CD4-positive, alpha-beta T cell treated with Interferon alpha-2 for 1 hour (primary cell): Measurements from ENCODE around the gene PRKCE.

Source experiments
- DNase-seq, 2 donors: peaks; one replicate each; pipeline ENCODE4 v3.0.0-alpha.2; 2020 to 2022

The PRKCE gene

DNA sequence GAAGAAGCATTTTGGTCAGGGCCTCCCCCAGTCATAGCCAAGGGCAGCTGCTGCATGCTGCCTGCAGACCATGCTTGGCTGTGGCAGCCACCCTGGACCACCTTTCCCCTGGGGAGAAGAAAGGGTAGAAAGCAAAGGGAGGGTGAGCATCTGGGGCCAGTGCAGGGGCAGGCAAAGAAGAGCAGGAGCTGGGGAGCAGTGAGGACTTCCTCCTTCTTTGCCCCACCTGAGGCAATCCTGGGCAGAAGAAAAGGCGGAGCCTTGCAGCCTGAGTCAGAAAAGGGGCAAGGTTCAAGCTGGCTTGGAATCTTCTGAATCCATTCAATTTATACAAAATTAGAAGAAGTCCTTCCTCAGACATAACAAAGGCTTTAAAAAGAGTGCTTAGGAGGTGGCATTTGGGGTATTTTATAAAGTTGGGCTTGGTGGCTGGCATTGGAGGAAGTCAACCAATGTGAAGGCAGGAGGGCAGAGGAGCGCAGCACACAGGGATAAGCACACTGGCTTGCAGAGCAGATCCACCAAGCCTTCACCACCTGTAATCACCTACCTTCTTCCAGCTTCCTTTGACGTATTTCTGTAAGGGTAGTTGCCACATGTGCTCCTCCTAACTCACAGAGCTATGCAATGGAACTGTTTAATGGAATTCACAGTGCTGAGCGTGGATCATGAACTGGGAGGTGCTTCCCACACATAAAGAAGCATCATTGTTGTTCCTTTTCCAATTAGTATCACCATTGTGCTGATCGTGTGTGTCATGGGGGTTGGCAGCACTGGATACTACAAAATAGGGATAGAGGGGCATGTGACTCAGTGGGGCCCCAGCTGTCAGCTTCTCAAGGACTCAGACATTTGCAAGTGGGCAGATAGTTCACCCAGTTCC, 491.3 kb downstream of the PRKCE start:
- no peak for DNase-seq

DNA sequence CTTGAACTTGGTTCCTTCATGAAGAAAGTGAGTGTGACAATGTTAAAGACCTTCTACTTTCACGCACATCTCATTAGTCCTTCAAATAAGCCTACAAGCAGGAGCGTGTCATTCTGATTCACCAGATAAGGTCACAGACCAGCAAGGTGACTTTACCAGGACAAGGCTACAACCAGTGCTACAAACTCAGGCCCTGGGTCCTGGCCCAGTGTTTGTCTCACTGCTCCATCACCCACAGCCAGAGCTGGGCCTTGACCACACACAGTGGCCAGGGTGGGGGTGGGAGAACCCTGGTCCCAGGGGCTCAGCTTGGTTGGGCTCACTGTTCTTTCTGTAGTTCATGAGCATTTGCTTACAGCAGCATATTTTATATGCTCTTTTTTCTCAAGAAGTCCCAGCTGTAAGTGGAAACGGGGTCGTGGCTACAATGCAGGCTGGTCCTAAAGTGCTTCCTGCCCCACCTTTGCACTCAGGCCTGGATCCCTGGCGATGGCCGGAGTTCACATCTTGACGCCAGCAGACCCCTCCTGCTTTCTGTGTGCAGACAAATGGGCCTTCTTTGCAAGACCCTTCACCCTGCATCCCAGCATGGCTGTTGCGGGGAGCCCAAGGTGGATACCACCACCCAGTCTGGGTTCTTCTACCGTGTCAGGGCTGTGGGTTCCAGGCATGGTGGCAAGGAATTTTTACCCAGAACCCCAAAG, 492.1 kb downstream of the PRKCE start:
- DNase-seq = no peak

DNA sequence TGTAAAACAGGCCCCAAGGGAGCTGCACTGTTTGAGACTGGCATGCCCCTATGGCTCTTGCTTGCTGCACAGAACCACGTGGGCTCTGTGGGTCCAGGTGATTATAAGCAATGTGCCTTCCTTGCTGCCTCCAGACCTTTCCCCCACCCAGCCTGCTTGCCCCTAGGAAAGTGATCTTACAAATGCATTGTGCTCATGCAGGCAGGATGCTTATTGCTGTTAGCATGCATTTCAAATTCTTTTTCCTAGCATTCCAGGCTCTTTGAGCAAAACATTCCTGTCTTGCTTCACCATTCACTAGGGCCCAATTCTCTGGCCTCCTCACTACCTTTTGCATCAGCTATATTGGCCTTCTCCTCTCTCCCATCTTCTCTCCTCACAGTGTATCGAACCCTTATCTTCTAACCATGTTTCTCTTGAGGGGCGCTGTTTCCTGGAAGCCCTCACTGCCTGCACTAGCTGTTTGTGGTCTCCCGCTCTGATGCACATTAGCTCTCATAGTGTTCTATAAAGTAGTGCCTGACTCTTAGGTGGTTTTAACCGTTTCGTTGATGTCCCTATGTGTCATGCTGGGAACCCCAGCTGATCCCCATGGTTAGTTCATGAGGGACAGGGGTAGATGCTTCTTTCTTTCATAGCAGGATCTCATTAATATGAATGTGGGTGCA, 492.8 kb downstream of the PRKCE start:
- peak in 1 of 2 donors; percentile 16 for DNase-seq

GRCh38 chr2:46145017-46145416, 493.5 kb downstream of the PRKCE start:
- DNase-seq = no peak

DNA sequence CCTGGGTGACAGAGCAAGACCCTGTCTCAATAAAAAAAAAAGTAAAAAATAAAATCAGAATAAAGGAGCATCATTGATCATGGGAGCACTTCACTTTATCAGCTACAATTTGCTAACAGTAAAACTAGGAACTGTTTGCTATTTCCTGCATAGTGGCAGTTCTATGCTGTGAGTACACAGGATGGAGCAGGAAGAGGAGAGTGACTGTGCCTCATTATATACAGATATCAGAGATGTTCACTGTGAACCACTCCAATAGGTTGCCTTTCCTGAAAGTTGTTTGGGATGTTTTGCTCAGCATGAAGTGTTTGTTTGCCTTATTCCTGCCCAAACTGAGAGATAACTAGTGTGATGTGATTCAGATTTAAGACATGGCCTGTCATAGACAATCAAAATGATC, 494.4 kb downstream of the PRKCE start:
- DNase-seq = no peak

DNA sequence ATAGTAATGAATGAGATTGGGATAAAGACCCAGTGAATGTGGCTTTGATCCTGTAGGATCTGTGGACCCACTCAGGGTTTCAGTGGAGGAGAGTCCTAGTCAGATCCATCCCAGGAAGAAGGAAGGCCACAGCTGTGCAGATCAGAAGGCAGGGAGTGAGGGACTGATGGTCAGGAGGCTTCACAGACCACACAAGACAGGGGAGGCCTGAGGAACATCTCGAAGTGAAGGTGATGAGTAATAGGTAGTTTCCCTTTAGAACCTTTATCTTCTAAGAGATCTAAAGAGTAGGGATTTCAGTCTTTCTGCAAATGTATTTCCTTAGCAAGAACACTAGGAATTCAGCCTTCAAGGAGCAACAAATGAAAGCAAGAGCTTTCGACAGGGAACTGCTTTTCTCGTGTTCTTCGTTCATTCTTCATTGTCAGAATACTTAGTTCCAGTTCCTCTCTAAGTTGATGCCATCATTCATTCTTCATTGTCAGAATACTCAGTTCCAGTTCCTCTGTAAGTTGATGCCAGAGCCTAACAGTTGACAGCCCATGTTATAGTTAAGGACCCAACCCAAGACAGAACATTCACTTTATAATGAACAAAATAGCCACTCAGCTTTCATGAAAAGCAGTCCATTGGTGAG, 495.5 kb downstream of the PRKCE start:
- no peak for DNase-seq

DNA sequence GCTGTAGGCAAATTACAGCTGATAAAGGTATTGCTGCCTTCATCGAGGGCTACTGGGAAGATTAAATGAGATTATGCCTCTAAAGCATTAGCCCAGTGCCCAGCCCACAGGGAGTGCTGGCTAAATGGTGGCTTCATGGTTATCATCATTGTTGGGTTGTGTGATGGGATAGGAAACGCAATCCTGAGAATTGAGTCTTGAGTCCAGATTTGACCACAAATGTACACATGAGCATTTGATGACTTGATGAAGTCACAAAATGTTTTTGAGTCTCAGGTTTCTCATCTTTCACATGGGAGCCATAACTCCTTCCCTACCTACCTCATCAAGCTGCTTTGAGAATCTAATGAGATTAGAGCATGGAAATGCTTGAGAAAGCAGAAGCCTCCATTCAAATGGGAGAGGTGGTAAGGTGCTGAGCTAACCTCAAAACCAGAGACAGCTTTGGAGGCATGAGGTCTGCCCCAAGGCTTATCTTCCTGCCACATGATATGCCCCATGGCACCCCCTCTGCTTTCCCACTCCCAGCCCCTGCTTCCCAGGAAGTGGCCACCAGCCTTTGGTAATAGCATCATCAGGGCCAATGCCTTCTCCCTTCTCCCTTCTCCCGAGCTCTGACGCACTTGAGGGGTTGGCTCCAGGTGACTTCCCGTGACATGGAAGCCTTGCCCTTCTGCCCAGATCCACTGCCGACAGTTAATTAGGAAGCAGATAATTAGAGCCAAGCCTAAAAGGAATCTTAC, 496.3 kb downstream of the PRKCE start:
- no peak for DNase-seq

GRCh38 chr2:46148369-46148736, 496.9 kb downstream of the PRKCE start:
- no peak for DNase-seq

- no peak for DNase-seq
Measured at GRCh38 chr2:46150445-46150955, 499.0 kb downstream of the PRKCE start.

DNA sequence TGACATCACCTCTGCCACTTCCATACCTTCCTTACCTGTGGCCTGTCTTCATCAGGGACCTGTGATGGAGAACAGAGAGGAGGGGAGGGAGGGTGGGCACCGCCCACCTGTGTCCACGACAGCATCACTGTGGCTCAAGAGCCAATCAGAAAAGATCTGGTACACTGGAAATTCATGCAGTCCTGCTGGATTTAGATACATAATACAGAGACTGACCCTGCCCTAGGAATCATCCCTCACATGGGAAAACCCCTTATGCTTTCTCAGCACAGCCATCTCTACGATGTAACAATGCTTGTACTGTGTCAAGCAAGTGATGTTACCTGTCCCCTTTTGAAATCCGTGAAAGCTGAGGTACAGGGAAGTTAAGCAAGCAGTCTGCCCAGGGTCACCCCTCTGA, 500.1 kb downstream of the PRKCE start:
- DNase-seq = no peak

GRCh38 chr2:46153996-46154753, 502.7 kb downstream of the PRKCE start:
- DNase-seq = no peak

DNA sequence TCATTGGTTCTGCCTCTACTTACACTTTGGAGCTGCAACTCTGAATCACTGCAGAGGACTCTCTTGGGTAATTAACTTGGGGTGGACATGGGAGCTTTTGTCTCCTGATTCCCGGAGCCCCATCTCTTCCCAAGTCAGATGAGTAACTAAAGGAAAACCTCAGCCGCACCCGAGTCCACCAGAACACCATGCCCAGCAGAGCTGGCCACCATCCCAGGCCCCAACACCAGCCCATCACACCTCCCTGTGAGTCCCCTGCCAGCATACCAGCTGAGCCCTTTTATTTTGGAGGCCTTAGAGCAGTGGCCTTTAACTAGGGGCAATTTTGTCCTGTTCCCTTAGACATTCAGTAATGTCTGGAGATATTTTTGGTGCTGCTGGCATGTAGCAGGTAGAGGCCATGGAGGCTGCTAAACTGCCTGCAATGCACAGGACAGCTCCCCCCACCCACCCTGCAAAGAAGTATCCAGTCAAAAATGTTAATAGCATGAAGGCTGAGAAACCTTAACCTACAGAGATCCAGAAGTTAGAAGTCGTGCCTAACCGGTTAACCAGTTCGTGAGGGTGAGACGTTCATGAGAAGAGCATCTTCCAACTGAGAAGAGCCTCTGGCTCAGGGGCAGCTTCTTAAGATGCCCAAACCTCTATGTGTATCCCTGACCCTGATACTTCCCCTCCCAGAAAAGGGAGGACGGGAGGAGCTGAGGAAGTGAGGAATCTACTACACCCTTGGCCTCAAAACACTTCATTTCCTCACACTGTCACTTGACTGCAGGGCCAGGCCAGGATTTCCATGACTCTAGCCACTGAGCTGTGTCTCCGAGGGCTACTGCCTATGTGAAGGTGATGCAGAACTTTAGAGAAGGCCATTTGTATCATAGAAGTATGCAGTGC, 505.8 kb downstream of the PRKCE start:
- DNase-seq = no peak

DNA sequence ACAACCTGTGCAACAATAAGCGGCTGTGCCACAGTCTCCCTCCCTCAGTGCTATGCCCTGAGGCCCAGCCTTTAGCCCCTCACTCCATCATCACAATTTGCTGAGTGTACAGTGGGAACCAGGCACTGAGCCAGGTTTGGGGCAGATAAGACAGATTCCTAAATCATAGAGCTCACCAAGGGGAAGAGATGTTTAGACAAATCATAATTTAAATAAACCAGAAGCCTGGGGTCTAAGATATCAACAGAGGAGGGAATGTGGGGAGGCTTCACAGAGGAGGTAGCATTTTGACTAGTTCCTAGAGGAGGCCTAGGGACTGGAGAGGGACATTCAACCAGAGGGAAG, 506.5 kb downstream of the PRKCE start:
- DNase-seq = no peak

DNA sequence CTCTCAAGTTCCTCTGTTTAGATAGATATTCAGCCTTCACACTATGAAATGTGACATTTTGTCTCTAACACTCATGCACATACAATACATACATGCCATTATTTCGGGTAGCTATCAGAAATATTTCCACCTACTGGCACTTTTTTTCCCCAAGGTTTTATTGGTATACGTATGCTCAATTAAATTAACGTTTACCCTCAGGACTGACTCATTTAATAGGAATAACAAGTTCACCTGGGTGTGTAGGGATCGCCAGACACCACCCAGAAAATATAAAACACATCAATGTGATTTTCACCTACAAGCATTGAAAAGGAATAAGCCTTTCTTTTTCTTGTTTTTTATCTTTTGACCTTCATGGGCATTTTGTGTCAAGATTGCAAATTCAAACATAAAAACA, 507.2 kb downstream of the PRKCE start:
- no peak for DNase-seq

- no peak for DNase-seq
Measured at GRCh38 chr2:46160326-46160725, 508.9 kb downstream of the PRKCE start.

GRCh38 chr2:46161315-46161714, 509.8 kb downstream of the PRKCE start:
- DNase-seq = no peak

GRCh38 chr2:46161911-46162310, 510.4 kb downstream of the PRKCE start:
- DNase-seq = no peak

- no peak for DNase-seq
Measured at GRCh38 chr2:46162329-46163097, 511.0 kb downstream of the PRKCE start.

DNA sequence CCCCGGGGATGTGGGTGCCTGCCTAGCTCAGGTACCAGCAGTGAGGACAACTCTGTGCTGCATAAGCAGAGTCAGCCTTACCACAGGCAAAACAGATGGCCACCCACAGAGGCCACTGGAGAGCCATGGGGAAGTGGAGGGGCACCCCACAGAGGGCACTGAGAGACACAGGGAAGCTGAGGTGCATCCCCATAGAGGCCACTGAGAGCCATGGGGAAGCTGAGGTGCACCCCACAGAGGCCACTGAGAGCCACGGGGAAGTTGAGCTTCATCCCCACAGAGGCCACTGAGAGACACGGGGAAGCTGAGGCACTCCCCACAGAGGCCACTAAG, 511.6 kb downstream of the PRKCE start:
- DNase-seq = peak in 1 of 2 donors; percentile 18
